DMS79 treated with DMSO at 0.1 percent for 48 hours (cell line): ENCODE results near the gene SELENON.

Source experiments
- DNase-seq: peaks from one replicate; lab custom pipeline; 2025; lab: John Stamatoyannopoulos, UW

Gene SELENON

DNA sequence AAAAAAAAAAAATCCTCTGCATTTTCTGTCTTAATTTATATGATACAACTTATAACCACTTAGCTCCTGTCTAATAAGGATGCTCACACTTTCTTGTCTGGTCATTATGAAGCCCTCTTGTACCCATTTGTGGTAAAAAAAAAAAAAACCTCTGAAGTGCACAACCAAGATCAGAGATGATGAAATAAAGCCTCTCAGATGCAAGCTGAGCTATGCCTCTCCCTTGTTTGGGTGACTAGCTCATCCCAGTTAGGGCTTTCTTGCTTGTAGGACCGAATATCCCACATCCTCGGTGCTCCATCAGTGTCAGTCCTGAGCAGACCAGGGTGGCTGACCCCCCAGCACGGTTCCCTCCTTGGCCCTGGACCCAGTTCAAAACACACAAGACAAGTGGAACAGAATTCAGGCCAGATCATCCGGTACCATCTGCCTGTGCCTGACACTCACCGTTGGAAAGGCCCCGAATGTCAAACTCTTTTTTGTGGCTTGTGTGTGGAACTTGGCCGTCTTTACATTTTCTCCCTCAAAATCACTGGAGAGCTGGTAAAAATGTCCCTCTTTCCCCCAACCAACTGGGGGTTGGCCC is 6.3 kb upstream of the SELENON start:
- DNase-seq: no peak

GRCh38 chr1:25794325-25794724 is 5.7 kb upstream of the SELENON start:
- no peak for DNase-seq

GRCh38 chr1:25795211-25795610 is 4.8 kb upstream of the SELENON start:
- no peak for DNase-seq

DNA sequence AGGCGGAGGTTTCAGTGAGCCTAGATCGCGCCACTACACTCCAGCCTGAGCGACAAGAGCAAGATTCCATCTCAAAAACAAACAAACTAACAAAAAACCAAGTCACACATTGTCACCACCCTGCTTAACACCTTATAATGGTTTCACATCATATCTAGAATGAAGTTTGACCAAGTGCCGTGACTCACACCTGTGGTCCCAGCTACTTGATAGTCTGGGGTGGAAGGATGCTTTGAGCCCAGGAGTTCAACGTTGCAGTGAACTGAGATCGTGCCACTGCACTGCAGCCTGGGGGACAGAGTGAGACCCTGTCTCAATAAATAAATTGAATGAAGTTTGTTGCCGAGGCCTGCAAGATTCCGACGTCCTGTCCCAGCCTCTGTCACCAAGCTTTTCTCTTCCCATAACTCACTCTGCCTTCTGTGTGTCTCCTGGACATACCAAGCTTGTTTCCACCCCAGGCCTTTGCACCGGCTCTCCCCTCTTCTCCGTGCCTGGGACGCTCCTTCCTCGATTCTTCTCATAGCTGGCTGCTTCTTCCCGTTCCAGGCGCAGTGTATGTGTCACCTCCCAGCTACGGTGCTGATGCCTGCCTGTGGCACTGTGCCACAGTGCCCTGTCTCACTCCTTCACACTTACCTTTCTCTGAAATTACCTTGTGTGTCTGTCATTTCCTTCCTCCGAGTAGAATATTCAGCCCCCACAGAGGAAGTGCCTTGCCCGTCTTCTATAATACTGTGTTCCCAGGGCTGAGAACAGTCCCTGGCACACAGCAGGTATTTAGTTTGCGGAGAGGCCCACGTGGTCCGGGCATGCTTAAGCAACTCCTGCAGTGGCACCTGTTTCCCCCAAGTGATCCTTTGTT is 3.8 kb upstream of the SELENON start:
- DNase-seq: peak; percentile 99

DNA sequence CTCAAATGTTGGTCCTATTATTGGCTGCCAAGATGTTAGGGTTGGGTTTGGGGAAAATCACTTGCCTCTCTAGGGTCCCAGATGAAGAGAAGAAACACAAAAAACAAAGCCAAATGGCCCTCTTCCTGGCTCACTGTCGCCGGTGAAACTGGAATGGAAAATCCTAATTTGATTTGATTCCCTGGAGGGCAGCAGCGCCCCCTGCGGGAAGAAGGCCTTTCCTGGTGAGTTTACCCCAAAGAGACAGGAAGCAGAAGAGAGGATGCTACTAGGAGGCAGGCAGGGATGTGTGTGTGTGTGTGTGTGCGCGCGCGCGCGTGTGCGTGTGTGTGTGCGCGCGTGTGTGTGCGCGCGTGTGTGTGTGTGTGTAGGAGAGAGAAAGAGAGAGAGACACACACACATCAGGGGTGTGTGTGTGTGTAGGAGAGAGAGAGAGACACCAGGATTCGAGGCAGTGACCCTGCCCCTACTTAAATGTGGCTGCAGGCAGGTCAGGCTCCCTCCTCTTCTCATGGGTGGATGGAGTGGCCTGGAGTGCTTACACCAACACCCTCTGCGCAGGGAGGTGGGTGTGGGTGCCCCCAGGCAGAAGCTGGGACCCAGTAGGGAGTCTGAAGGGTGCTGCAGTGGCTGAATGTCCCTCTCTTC is 3.1 kb upstream of the SELENON start:
- DNase-seq: peak; percentile 99

GRCh38 chr1:25797939-25798338 is 2.1 kb upstream of the SELENON start:
- no peak for DNase-seq

DNA sequence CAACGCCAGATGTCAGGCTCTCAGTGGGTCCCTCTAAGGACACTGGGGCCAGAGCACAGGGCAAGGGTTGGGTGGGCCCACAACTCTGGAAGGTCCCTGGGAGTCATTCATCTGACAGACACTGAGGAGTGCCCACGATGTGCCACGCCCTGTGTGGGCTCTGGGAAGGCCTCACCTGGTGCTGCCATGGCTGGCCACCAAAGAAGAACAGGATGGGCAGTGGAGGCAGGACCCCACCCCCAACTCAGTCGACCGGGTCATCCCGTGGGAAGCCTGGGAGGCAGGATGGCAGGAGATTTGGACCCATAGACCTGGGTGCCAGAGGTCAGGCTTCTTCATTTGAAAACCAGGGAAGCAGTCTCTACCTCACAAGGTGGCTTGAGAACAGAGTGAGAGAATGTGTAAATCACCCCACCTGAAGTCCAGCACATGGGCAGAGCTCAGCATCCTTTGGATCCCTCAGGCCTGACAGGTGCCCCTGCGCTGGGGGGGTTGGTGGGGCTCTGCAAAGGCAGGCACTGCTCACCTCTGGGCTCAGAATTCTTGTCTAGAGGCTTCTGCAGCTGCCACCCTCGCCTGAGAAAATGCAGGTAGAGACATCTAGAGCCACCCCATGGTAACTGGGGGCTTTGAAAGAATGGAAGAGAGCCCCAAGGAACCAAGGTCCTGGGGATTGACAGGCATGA is 1.2 kb upstream of the SELENON start:
- DNase-seq: peak; percentile 70

- DNase-seq: peak; percentile 76
These were observed 550 bp upstream of the SELENON start for GRCh38 chr1:25799352-25799934.

DNA sequence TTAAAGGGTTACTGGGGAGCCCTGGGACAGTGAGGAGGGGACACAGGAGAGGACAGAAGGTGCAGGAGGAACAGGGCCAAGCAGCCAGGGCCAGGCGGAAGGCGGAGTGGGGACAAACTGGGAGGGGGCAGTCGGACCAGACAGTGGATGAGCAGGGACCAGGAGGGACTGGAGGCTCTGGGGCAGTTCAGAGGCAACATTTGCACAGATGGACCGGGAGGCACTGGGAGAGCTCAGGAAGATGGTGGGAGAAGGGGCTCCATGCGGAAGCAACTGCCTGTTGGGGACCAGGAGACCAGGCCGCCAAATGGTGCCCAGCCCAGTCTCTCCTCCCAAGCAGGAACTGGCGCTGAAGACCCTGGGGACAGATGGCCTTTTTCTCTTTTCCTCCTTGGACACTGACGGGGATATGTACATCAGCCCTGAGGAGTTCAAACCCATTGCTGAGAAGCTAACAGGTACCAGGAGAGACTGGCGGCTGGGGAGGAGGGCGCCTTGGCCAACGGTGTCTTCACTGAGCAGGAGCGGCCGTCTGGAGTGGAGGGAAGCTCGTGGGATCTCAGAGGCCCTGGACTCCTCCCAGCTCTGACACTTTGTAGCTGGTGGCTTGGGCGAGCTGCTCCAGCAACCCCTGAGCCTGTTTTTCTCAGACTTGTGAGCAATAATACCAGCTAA is 847 bp downstream of the SELENON start:
- DNase-seq: no peak

DNA sequence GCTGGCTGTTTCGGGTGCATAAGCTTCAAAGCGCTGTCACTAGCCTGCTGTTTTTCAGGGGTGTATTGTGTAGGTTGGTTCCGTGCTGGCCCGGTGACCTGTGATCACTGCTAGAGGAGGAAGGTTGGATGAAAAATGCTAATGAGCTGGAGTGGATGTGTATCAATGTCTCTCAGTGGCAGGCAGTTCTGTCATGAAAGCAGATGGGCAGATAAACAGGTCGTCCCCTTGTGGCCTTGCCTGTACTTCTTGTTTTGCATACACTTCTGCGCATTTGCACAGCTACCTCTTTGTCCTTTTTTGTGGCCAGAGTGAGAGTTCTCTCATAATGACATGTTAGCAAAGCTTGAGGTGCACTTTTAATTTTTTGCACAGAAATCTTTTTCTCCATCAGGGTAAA is 2.9 kb downstream of the SELENON start:
- DNase-seq: no peak

GRCh38 chr1:25803368-25803767 is 3.4 kb downstream of the SELENON start:
- no peak for DNase-seq

GRCh38 chr1:25804244-25804963 is 4.4 kb downstream of the SELENON start:
- DNase-seq: no peak

GRCh38 chr1:25804964-25805862 is 5.2 kb downstream of the SELENON start:
- no peak for DNase-seq

DNA sequence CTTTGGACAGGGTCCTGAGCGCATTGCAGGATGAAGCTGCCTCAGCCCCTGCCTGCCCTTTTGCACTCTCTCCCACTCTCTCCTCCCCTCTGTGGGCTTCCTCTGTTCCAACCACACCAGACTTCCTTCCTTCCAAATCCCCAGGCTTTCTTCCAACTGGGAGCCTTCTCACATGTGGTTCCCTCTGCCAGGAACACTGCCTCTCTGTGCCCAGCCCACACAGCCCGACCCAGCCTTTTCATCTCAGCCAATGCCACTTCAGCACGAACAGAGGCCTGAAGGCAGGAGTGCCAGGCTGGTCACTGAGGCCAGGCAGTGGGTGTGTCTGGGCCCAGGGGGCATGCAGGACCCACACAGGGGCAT is 5.9 kb downstream of the SELENON start:
- DNase-seq: no peak

GRCh38 chr1:25806418-25806817 is 6.4 kb downstream of the SELENON start:
- DNase-seq: no peak

GRCh38 chr1:25807480-25808390 is 7.7 kb downstream of the SELENON start:
- DNase-seq: no peak

DNA sequence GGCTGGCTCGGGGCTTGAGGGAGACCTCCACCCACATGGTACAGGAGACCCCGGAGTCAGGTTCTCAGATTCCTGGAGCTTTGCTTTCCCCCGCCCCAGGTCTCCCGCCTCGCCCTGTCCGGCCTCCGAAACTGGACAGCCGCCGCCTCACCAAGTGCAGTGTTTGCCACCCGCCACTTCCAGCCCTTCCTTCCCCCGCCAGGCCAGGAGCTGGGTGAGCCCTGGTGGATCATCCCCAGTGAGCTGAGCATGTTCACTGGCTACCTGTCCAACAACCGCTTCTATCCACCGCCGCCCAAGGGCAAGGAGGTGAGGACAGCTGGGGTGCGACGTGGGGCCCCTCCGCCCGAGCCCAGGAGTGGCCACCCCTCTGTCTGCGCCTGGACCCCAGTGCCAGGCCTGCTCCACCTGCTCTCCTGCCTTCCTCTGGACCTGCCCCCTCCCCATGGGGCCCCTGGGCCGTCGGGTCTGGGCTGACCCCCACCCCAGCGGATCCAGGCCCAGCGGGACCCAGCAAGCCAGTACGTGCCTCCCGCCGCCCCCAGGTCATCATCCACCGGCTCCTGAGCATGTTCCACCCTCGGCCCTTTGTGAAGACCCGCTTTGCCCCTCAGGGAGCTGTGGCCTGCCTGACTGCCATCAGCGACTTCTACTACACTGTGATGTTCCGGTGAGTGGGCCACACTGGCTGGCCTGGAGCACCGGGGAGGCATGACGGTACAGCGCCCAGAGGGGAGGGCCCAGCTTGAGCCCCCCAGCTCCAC is 8.7 kb downstream of the SELENON start:
- no peak for DNase-seq

GRCh38 chr1:25809283-25809926 is 9.4 kb downstream of the SELENON start:
- DNase-seq: no peak
